ENCODE results near the gene PRPSAP1.

The PRPSAP1 gene

DNA sequence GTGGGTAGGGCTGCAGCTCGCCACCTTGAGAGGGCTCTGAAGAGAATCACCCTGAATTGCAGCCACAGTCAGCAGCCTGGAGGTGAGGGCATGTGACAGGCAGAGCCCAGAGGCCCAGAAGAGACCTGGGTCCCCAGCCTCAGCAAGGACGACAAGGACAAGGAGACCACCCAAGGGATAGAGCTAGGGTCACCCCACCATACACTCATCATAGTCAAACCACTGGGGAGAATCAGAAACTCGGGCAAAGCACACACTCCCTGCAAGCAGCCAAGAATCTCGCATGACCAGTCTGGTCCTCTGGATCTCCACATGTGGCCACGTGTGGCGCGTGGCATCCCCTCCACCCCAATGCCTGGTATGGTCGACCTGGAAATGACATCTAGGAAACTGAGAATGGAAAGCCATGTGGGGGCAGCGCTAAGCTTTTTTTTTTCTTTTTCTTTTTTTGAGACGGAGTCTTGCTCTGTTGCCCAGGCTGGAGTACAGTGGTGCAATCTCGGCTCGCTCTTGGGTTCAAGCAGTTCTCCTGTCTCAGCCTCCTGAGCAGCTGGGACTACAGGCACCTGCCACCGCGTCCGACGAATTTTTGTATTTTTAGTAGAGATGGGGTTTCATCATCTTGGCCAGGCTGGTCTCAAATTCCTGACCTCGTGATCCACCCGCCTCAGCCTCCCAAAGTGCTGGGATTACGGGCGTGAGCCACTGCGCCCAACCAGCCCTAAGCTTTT, 26.1 kb upstream of the PRPSAP1 start:
- no peak for DNase-seq (ENCODE audit: low read depth)
- TF ChIP-seq, protein P1, sequence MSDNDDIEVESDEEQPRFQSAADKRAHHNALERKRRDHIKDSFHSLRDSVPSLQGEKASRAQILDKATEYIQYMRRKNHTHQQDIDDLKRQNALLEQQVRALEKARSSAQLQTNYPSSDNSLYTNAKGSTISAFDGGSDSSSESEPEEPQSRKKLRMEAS (IDR thresholded peaks at IDR 0.05; ENCODE audit: low read depth, low read length), result no peak
- TF ChIP-seq MYC (IDR thresholded peaks at IDR 0.05; ENCODE audit: low read depth, low read length) (no peak), POLR2A (IDR thresholded peaks at IDR 0.05; ENCODE audit: extremely low read depth, insufficient read length) (no peak)
- TF ChIP-seq, protein P2, sequence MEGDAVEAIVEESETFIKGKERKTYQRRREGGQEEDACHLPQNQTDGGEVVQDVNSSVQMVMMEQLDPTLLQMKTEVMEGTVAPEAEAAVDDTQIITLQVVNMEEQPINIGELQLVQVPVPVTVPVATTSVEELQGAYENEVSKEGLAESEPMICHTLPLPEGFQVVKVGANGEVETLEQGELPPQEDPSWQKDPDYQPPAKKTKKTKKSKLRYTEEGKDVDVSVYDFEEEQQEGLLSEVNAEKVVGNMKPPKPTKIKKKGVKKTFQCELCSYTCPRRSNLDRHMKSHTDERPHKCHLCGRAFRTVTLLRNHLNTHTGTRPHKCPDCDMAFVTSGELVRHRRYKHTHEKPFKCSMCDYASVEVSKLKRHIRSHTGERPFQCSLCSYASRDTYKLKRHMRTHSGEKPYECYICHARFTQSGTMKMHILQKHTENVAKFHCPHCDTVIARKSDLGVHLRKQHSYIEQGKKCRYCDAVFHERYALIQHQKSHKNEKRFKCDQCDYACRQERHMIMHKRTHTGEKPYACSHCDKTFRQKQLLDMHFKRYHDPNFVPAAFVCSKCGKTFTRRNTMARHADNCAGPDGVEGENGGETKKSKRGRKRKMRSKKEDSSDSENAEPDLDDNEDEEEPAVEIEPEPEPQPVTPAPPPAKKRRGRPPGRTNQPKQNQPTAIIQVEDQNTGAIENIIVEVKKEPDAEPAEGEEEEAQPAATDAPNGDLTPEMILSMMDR (IDR thresholded peaks at IDR 0.05; ENCODE audit: low read depth, low read length), result no peak
- H3K4me3 ChIP-seq (ENCODE audit: low read depth, low read length), result no peak overlapping the region

DNA sequence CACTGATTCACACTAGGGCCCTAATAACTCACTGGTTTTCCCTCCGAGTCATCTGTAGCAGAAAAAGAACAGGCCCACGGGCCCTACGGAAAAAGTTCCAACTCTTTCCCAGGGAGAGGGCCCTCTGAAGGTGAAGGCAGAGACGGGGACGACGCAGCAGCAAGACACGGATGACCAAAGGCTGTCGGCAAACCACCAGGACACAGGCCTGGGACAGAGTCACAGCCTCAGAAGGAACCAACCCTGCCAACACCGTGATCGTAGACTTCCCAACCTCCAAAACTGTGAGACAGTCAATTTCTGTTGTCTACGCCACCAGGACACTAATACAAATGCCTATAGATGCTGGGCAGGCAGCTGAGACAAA, 25.5 kb upstream of the PRPSAP1 start:
- TF ChIP-seq, protein P2 (IDR thresholded peaks at IDR 0.05; ENCODE audit: low read depth, low read length), result no peak
- H3K4me3 ChIP-seq (ENCODE audit: low read depth, low read length), result no peak overlapping the region
- DNase-seq (ENCODE audit: low read depth), result no peak

DNA sequence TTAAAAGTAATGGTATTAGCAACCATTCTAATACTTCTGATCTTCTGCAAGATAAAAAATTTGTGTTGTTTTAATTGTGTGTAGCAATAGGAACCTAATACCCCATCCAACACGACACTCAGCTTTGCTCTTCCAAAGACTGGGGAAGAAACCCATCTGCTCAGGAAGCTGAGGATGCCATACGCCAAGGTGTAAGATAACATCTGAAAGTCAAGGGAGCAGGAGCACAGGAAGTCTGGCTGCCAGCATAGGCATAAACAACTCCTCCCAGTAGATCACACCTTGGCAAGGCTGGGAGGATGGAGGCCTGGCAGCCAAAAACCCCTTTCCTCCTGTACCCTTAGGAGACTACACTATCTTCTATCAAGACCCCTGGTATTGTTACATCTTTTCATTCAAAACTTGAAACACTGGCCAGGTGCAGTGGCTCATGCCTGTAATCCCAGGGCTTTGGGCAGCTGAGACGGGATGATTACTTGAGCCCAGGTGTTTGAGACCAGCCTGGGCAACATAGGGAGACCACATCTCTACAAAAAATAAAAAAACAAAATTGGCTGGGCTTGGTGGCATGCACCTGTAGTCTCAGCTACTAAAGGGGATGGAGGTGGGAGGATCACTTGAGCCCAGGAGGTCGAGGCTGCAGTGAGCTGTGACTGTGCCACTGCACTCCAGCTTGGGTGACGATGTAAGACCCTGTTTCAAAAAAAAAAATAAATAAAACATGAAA, 25.0 kb upstream of the PRPSAP1 start:
- no peak for TF ChIP-seq POLR2A (IDR thresholded peaks at IDR 0.05; ENCODE audit: extremely low read depth, insufficient read length)
- TF ChIP-seq, protein P2 (IDR thresholded peaks at IDR 0.05; ENCODE audit: low read depth, low read length), result no peak
- TF ChIP-seq, protein P1 (IDR thresholded peaks at IDR 0.05; ENCODE audit: low read depth, low read length), result no peak
- no peak for TF ChIP-seq MYC (IDR thresholded peaks at IDR 0.05; ENCODE audit: low read depth, low read length)

DNA sequence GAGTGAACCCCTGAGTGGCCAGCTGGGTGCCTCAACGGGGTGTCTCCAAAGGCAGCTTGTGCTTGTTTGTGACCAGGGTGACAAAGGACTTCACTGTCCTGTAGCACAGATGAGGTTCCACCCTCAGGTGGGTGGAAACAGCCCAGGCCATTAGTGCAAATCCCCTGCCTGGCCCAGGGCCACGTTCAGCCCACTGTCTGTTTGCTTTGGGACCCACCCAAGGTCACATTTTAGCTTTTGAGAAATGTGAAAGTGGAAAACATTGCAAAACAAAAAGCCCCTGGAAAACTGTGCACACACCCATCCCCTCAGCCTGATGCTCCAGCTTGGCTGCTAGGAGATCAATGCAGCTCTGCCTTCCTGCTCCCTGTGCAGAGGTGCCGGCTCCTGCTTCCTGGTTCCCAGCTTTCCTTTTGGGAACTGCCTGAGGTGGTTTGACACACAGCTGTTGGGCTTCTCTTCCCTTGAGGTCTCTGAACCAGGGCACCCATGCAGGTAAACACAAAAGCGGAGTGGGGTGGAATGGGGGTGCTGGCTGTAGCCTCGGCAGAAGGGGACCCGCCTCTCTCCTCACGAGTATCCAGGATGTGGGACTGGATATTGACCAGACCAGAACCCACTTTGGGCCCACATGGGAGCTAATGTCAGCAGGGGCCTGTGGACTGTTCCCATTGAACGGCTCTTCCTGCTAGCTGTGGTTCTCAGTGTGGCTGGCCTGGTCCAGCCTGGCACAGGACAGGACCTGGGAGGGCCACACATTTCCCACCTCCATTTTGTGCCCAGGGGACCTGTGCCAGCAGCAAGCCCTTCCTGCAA, 22.8 kb upstream of the PRPSAP1 start:
- no peak overlapping the region for H3K4me3 ChIP-seq (ENCODE audit: low read depth, low read length)
- TF ChIP-seq, protein P2 (IDR thresholded peaks at IDR 0.05; ENCODE audit: low read depth, low read length), result no peak
- TF ChIP-seq MYC (IDR thresholded peaks at IDR 0.05; ENCODE audit: low read depth, low read length) (no peak), POLR2A (IDR thresholded peaks at IDR 0.05; ENCODE audit: extremely low read depth, insufficient read length) (no peak)
- TF ChIP-seq, protein P1 (IDR thresholded peaks at IDR 0.05; ENCODE audit: low read depth, low read length), result no peak
- no peak for DNase-seq (ENCODE audit: low read depth)

More for the DNA sequence above, 25.0 kb upstream of the PRPSAP1 start:
- H3K4me3 ChIP-seq (ENCODE audit: low read depth, low read length), result no peak overlapping the region
- no peak for DNase-seq (ENCODE audit: low read depth)

DNA sequence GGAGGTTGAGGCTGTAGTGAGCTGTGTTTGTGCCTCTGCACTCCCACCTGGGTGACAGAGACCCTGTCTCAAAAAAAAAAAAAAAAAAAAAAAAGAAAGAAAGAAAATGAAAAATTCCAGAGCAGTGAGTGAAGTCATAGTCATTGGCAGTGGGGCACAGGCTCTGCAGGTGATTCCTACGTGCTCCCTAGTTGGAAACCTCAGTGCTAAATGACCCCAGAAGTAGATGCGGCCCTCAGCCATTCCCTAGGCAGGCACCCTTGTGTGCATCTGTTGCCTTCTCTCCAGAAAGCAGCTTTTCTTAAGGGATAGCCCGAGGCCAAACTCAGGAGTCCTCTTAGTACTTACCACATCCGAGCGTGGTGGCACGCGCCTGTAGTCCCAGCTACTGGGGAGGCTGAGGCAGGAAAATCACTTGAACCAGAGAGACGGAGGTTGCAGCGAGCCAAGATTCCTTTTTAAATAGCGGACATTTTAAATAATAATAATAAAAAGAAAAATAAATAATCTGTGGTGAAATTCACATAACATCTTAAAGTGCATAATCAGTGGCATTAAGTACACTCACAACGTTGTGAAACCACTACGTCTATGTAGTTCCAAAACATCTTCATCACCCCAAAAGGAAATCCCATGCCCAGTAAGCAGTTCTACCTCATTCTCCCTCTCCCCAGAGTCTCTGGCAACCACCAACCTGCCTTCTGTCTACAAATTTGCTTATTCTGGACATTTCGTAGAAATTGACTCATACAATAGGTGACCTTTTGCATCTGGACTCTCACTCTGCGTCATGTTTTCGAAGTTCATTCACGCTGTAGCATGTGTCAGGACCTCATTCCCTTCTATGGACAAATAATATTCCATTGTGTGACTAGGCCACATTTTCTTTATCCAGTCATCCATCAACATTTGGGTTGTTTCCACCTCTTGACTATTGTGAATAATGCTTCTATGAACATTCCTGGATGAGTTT, 18.2 kb upstream of the PRPSAP1 start:
- TF ChIP-seq, protein P1 (IDR thresholded peaks at IDR 0.05; ENCODE audit: low read depth, low read length), result no peak
- TF ChIP-seq POLR2A (IDR thresholded peaks at IDR 0.05; ENCODE audit: extremely low read depth, insufficient read length) (no peak), MYC (IDR thresholded peaks at IDR 0.05; ENCODE audit: low read depth, low read length) (no peak)
- TF ChIP-seq, protein P2 (IDR thresholded peaks at IDR 0.05; ENCODE audit: low read depth, low read length), result no peak
- no peak for DNase-seq (ENCODE audit: low read depth)
- no peak overlapping the region for H3K4me3 ChIP-seq (ENCODE audit: low read depth, low read length)

Data from NB4 (cell line).